Ovary (tissue), 9 donors: Measurements from ENCODE around the gene KCTD19. TPM values are rescaled to one million over a fixed set of nuclear protein-coding genes. Genes with fewer than 3 reads are reported as not detected.
"Not testable (repeated sequence)": the region's sequence is repeated elsewhere in the genome, so short reads cannot be mapped to it uniquely, and the experiment has no call there.

Source experiments
- DNase-seq, 5 donors: peaks; one replicate each; pipeline ENCODE4 v3.0.0-alpha.2; 2019 to 2020
- H3K27ac ChIP-seq, 2 donors: fragments of 200-600 bp; one replicate each; pipeline versions ENCODE4 v1.5.1 to v1.8.0; 2019 to 2022
- H3K27me3 ChIP-seq: fragments of 200-600 bp; one replicate; pipeline ENCODE4 v1.8.0; 2022
- H3K36me3 ChIP-seq: fragments of 200-600 bp; sonication (generic); one replicate; pipeline ENCODE4 v1.5.1; 2019
- H3K4me1 ChIP-seq: one replicate; pipeline ENCODE4 v1.8.1; 2013; ENCODE audit warnings: mild to moderate bottlenecking, moderate library complexity; ENCODE audit not compliant: insufficient read depth
- H3K4me3 ChIP-seq: fragments of 200-600 bp; sonication (generic); one replicate; pipeline ENCODE4 v1.5.1; 2017
- H3K9me3 ChIP-seq, 2 donors: fragments of 200-600 bp in 1 of 2; sonication (generic) in 1 of 2; one replicate each; pipeline versions ENCODE4 v1.5.1 to v1.8.1; 2013 to 2019; ENCODE audit warnings: mild to moderate bottlenecking in 1 of 2, moderate library complexity in 1 of 2
- EP300 ChIP-seq: sonication (generic); formaldehyde crosslinking; IDR thresholded peaks from one replicate; pipeline ENCODE4 v1.6.1; 2017; ENCODE audit warnings: antibody characterized with exemption
- POLR2A ChIP-seq: fragments of 450-650 bp; IDR thresholded peaks from one replicate; pipeline ENCODE4 v1.6.1; 2017; ENCODE audit warnings: antibody characterized with exemption, mild to moderate bottlenecking, moderate library complexity
- WGBS, 3 donors: extraction: QIAGEN DNeasy Blood & Tissue Kit in 1 of 3; methylation state at CpG; one replicate each; pipeline versions ENCODE4 v1.1.5 to v1.1.7; 2013 to 2017; 5-methylcytosine and 5-hydroxymethylcytosine counted together
- intact Hi-C, 4 donors: fragments of 100-400 bp; cut with DNase I; formaldehyde crosslinking; loops; one replicate each; pipeline versions ENCODE4 v1.11.0 to v1.15.1; 2022 to 2023
- polyA plus RNA-seq, 2 donors: library from polyadenylated mRNA; stranded (reverse); fragments of 200-250 nt in 1 of 2; fragments of 350-450 nt in 1 of 2; fragmentation: Illumina TruSeq in 1 of 2; extraction: RNeasy Lipid Tissue Mini Kit (QIAGEN cat#74804) in 1 of 2; gene quantifications; one replicate each; pipeline ENCODE4 v1.2.3, GENCODE V29; 2013 to 2014
- total RNA-seq, 7 donors: library from RNA; depleted of rRNA in 2 of 7; stranded (reverse); fragments of >200 nt in 2 of 7; fragmentation: NEBNext Ultra II Directional in 3 of 7; extraction: Animal tissue kit (Norgen Biotek cat#: 25700) in 3 of 7; gene quantifications; one replicate each; pipeline versions ENCODE4 v1.1.0 to v1.2.4, GENCODE V29; 2016 to 2023
- TF ChIP-seq, protein P1 (sequence below), 3 donors: fragments of 450-650 bp in 2 of 3; fragments of 200-600 bp in 1 of 3; IDR thresholded peaks; one replicate each; pipeline versions ENCODE4 v1.5.1 to v1.8.0; 2016 to 2022; ENCODE audit warnings: antibody characterized with exemption in 3 of 3, mild to moderate bottlenecking in 1 of 3
- donor health status: DM: no; HTN: no; CAD: no; lungs with moderate emphysema.
- donor health status: DM: no; HTN: no; CAD: no.
- donor health status: Bipolar disorder and iron deficiency.
- donor health status: DM: yes; HTN: yes; CAD: no.
- donor health status: DM: no; HTN: no; CAD: no.
- donor health status: DM: yes; HTN: yes; CAD: no.

The KCTD19 gene
- total and polyA plus RNA-seq, 9 donors, result 0.05 to 0.70 (median 0.12) TPM; not detected in 4

DNA sequence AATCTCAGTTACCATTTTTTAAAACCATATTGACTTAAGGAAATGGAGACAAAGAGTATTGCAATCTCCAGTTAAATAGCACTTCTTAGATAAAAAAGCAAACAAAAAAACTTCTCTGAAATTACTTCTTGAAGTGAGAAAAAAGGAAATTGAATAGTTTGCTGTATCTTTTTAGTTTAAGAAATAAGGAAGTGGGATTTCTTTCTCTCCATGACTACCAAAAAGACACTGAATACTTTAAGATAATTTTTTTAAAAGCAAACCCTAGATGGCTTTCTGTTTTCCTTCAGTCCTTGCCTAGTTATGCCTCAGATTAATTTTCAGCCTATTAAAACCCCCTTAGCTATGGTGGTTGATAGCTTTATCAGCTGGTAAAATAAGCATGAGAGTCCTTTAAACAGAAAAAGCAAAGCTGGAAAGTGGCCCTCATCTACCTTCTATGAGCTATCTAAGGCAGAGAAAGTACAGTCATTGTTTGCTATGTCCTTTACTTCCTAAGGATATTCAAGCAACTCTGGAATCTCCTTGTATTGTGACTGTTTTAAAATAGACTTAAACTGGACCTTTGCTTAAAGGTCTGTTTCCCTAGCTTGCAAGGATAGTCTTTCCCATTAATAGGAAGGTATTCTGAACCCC lies 38.2 kb upstream of the KCTD19 start:
- no peaks in the 10 kb centered on the region for H3K9me3 ChIP-seq
- intact Hi-C loops, result no loop called here
- no peak overlapping the region for H3K4me3 ChIP-seq
- TF ChIP-seq, protein P1, sequence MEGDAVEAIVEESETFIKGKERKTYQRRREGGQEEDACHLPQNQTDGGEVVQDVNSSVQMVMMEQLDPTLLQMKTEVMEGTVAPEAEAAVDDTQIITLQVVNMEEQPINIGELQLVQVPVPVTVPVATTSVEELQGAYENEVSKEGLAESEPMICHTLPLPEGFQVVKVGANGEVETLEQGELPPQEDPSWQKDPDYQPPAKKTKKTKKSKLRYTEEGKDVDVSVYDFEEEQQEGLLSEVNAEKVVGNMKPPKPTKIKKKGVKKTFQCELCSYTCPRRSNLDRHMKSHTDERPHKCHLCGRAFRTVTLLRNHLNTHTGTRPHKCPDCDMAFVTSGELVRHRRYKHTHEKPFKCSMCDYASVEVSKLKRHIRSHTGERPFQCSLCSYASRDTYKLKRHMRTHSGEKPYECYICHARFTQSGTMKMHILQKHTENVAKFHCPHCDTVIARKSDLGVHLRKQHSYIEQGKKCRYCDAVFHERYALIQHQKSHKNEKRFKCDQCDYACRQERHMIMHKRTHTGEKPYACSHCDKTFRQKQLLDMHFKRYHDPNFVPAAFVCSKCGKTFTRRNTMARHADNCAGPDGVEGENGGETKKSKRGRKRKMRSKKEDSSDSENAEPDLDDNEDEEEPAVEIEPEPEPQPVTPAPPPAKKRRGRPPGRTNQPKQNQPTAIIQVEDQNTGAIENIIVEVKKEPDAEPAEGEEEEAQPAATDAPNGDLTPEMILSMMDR (IDR thresholded peaks at IDR 0.05), result no peak
- TF ChIP-seq POLR2A, result no peak
- TF ChIP-seq EP300, result no peak
- H3K27ac ChIP-seq, result no peak overlapping the region
- H3K36me3 ChIP-seq, result no peaks in the 10 kb centered on the region
- no peaks in the 10 kb centered on the region for H3K4me1 ChIP-seq
- DNase-seq, result no peak
- H3K27me3 ChIP-seq, result no peaks in the 10 kb centered on the region

DNA sequence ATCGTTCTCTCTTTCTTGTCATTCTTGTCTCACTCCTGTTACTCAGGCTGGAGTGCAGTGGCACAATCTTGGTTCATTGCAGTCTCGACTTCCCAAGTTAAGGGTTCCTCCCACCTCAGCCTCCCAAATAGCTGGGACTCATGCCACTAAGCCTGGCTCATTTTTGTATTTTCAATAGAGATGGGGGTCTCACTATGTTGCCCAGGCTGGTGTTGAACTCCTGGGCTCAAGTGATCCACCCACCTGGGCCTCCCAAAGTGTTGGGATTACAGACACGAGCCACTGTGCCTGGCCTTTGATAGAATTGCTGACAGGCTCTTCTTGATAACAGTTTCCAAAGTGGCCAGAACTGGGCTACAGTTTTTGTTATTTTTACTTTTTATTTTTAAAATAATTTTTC lies 34.5 kb upstream of the KCTD19 start:
- TF ChIP-seq EP300 (no peak), POLR2A (no peak)
- TF ChIP-seq, protein P1 (IDR thresholded peaks at IDR 0.05), result no peak
- Histone ChIP-seq H3K27ac (no peak overlapping the region), H3K36me3 (no peaks in the 10 kb centered on the region), H3K4me3 (no peak overlapping the region), H3K4me1 (no peaks in the 10 kb centered on the region), H3K27me3 (no peaks in the 10 kb centered on the region), H3K9me3 (no peaks in the 10 kb centered on the region)
- DNase-seq, result no peak
- intact Hi-C loops, result no loop called here
- WGBS, 3 donors, result 46 to 55% (median 53%) methylated on average over 3 of the region's 3 CpGs

DNA sequence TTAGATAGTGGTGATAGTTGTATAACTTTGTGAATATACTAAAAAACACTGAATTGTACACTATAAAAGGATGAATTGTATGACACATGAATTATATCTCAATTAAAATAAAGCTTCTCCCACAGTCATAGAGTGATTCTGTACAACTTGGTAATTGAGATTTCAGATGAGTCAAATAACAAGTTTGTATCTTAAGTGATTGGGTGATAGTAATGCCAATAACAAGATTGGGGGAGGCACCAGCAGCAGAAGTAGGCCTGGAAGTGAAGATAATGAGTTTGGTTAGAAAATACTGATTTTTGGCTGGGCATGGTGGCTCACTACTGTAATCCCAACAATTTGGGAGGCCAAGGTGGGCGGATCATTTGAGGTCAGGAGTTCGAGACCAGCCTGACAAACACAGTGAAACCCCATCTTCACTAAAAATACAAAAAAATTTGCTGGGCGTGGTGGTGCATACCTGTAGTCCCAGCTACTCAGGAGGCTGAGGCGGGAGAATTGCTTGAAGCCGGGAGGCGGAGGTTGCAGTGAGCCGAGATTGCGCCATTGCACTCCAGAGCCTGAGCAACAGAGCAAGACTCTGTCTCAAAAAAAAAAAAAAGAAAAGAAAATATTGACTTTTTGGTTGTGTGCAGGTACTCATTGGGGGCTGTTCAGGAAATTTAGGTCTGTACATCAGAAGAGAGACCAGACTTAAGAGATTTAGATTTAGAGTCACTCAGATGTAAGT lies 33.2 kb upstream of the KCTD19 start:
- H3K4me3 ChIP-seq, H3K9me3 ChIP-seq, H3K27ac ChIP-seq, DNase-seq, H3K36me3 ChIP-seq, intact Hi-C loops, H3K4me1 ChIP-seq, H3K27me3 ChIP-seq: not testable (repeated sequence)
- WGBS, 3 donors, result 93 to 97% (median 94%) methylated on average over 8 of the region's 8 CpGs

DNA sequence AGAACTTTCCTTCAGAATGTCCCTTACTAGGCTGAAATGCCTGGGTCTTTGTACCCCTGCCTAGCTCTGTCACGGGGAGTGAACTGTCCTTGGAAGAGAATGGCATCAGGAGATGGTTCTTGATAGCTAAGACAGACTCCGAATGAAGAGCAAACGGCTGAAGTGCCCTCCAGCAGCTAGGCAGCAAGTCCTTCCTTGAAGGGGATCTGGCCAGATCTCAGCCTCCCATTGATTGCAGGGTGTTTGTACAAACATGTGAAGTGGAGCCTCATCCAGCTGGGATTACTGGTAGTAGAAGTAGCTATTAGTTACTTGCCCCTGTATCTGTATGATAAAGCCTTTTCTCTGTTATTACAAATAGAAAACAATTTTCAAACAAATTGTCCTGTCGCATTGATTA lies 31.0 kb upstream of the KCTD19 start:
- H3K4me3 ChIP-seq, result no peak overlapping the region
- H3K9me3 ChIP-seq, result no peaks in the 10 kb centered on the region
- DNase-seq, result no peak
- intact Hi-C loops, result no loop called here
- H3K36me3 ChIP-seq, result no peaks in the 10 kb centered on the region
- no peaks in the 10 kb centered on the region for H3K4me1 ChIP-seq
- WGBS, 3 donors, result 68 to 79% (median 76%) methylated on average over 4 of the region's 4 CpGs
- TF ChIP-seq POLR2A (no peak), EP300 (no peak)
- TF ChIP-seq, protein P1 (IDR thresholded peaks at IDR 0.05), result no peak
- H3K27ac ChIP-seq, result no peak overlapping the region
- H3K27me3 ChIP-seq, result no peaks in the 10 kb centered on the region

DNA sequence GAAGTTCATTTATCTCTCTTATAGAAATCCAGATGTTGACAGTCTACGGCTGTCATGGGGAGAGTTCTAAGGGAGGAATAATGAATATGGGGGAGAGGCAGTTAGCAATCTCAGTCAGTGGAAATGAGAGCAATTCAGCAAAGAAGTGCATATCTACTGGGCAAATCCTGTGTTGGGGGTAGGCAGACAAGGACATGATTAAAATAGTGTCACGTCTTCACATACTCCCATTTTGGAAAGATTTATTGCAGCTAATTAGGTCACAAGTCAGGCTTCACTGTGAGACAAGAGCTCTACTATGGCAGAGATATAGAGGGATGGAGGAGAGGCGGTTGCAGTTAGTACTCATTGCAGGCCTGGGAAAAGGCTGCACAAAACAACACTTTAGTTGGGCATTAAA lies 29.9 kb upstream of the KCTD19 start:
- WGBS, 3 donors, result 56 to 65% (median 65%) methylated on average over 3 of the region's 3 CpGs
- TF ChIP-seq, protein P1 (IDR thresholded peaks at IDR 0.05), result no peak
- TF ChIP-seq EP300, result no peak
- TF ChIP-seq POLR2A, result no peak

DNA sequence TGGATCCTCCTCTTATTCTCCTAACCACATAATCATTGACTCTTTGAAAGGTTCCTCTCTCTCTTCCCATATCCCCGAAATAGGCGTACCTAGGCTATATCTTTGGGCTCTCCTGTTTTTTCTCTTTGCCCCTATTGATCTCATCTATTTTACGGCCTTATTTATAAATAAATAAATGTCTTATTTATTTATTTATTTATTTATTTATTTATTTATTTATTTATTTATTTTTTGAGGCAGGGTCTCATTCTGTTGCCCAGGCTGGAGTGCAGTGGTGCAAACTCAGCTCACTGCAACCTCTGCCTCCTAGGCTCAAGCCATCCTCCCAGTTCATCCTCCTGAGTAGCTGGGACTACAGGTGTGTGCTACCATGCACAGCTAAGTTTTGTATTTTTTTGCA lies 25.9 kb upstream of the KCTD19 start:
- H3K4me3 ChIP-seq, H3K27ac ChIP-seq, H3K4me1 ChIP-seq, H3K9me3 ChIP-seq, intact Hi-C loops, H3K27me3 ChIP-seq, H3K36me3 ChIP-seq, DNase-seq: not testable (repeated sequence)
- whole genome bisulfite sequencing, 3 donors, result 96 to 98% (median 96%) methylated on average over 3 of the region's 3 CpGs

More for the DNA sequence above, 29.9 kb upstream of the KCTD19 start:
- no peak for DNase-seq
- no peak overlapping the region for H3K27ac ChIP-seq
- no peaks in the 10 kb centered on the region for H3K9me3 ChIP-seq
- intact Hi-C loops, result no loop called here
- H3K27me3 ChIP-seq, result no peaks in the 10 kb centered on the region
- no peaks in the 10 kb centered on the region for H3K36me3 ChIP-seq
- no peak overlapping the region for H3K4me3 ChIP-seq
- no peaks in the 10 kb centered on the region for H3K4me1 ChIP-seq
